ENCODE measurements around the gene SUB1.
A peak's percentile ranks its signal among the peaks of the same experiment; 100 is the strongest.
"Not testable (repeated sequence)": the region's sequence is repeated elsewhere in the genome, so short reads cannot be mapped to it uniquely, and the experiment has no call there.

Gene SUB1

GRCh38 chr5:32585446-32586275 is at the start of gene SUB1:
TSS of gene SUB1 (plus strand) at chr5:32585557. CDS start at chr5:32588513, 2,956 bp downstream.
- DNase-seq (ENCODE audit: low read depth), result peak; percentile 88

- no peak for DNase-seq (ENCODE audit: low read depth)
Observed at GRCh38 chr5:32536246-32536645, 49.1 kb upstream of the SUB1 start.

- not testable (repeated sequence) for DNase-seq (ENCODE audit: low read depth)
Observed at GRCh38 chr5:32537437-32538029, 47.8 kb upstream of the SUB1 start.

- DNase-seq (ENCODE audit: low read depth), result no peak
Observed at GRCh38 chr5:32538031-32538547, 47.3 kb upstream of the SUB1 start.

- no peak for DNase-seq (ENCODE audit: low read depth)
Observed at GRCh38 chr5:32539981-32540845, 45.1 kb upstream of the SUB1 start.

- no peak for DNase-seq (ENCODE audit: low read depth)
Observed at GRCh38 chr5:32541241-32541640, 44.1 kb upstream of the SUB1 start.

- no peak for DNase-seq (ENCODE audit: low read depth)
Observed at GRCh38 chr5:32542216-32543059, 42.9 kb upstream of the SUB1 start.

- DNase-seq (ENCODE audit: low read depth), result no peak
Observed at GRCh38 chr5:32543291-32543690, 42.1 kb upstream of the SUB1 start.

GRCh38 chr5:32545102-32545800 is 40.1 kb upstream of the SUB1 start:
- DNase-seq (ENCODE audit: low read depth), result no peak

GRCh38 chr5:32551194-32551593 is 34.2 kb upstream of the SUB1 start:
- no peak for DNase-seq (ENCODE audit: low read depth)

GRCh38 chr5:32551865-32552264 is 33.5 kb upstream of the SUB1 start:
- no peak for DNase-seq (ENCODE audit: low read depth)

GRCh38 chr5:32552491-32552890 is 32.9 kb upstream of the SUB1 start:
- not testable (repeated sequence) for DNase-seq (ENCODE audit: low read depth)

GRCh38 chr5:32552936-32553335 is 32.4 kb upstream of the SUB1 start:
- DNase-seq (ENCODE audit: low read depth), result no peak

- not testable (repeated sequence) for DNase-seq (ENCODE audit: low read depth)
Observed at GRCh38 chr5:32554181-32554780, 31.1 kb upstream of the SUB1 start.

- DNase-seq (ENCODE audit: low read depth), result not testable (repeated sequence)
Observed at GRCh38 chr5:32556543-32556942, 28.8 kb upstream of the SUB1 start.

- DNase-seq (ENCODE audit: low read depth), result no peak
Observed at GRCh38 chr5:32559411-32559810, 25.9 kb upstream of the SUB1 start.

- no peak for DNase-seq (ENCODE audit: low read depth)
Observed at GRCh38 chr5:32559921-32560320, 25.4 kb upstream of the SUB1 start.

- DNase-seq (ENCODE audit: low read depth), result no peak
Observed at GRCh38 chr5:32562056-32562455, 23.3 kb upstream of the SUB1 start.

GRCh38 chr5:32562843-32563242 is 22.5 kb upstream of the SUB1 start:
- DNase-seq (ENCODE audit: low read depth), result no peak

GRCh38 chr5:32563614-32564013 is 21.7 kb upstream of the SUB1 start:
- DNase-seq (ENCODE audit: low read depth), result no peak
